Astrocyte of the spinal cord (primary cell): Measurements from ENCODE around the gene CALN1.

Source experiments
- DNase-seq: peaks from one replicate; pipeline ENCODE4 v3.0.0; 2011; ENCODE audit warnings: low read depth, low spot score
- H3K4me3 ChIP-seq: 2 replicates; pipeline ENCODE4 v1.5.1; 2011; ENCODE audit warnings: low read depth, mild to moderate bottlenecking, low read length, moderate library complexity
- in situ Hi-C: cut with HindIII; loops from 2 replicates; pipeline ENCODE4 v1.10.0; 2017; ENCODE audit warnings: low sequenced_read_pairs
- TF ChIP-seq, protein P1 (sequence below): IDR thresholded peaks from 2 replicates; pipeline ENCODE4 v1.5.1; 2012; ENCODE audit warnings: low read depth, mild to moderate bottlenecking, low read length, inconsistent platforms

CALN1 gene

DNA sequence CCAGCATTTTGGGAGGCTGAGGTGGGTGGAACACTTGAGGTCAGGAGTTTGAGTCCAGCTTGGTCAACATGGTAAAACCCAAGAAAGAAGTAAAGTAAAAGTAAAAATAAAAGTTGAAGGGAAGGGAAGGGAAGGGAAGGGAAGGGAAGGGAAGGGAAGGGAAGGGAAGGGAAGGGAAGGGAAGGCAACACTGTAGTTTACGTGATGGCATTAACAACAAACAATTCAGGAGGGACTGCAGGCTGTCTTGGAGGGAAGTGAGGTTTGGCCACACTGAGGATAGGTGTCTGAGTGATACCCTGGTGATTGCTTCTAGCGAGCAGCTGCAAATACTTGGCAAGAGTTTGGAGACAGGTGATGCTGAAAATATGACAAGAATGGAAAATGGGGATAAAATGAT, 298.0 kb downstream of the CALN1 start:
- TF ChIP-seq, protein P1, sequence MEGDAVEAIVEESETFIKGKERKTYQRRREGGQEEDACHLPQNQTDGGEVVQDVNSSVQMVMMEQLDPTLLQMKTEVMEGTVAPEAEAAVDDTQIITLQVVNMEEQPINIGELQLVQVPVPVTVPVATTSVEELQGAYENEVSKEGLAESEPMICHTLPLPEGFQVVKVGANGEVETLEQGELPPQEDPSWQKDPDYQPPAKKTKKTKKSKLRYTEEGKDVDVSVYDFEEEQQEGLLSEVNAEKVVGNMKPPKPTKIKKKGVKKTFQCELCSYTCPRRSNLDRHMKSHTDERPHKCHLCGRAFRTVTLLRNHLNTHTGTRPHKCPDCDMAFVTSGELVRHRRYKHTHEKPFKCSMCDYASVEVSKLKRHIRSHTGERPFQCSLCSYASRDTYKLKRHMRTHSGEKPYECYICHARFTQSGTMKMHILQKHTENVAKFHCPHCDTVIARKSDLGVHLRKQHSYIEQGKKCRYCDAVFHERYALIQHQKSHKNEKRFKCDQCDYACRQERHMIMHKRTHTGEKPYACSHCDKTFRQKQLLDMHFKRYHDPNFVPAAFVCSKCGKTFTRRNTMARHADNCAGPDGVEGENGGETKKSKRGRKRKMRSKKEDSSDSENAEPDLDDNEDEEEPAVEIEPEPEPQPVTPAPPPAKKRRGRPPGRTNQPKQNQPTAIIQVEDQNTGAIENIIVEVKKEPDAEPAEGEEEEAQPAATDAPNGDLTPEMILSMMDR: no peak
- no peak for DNase-seq
- H3K4me3 ChIP-seq: no peak overlapping the region
- in situ Hi-C loops: no loop called here

DNA sequence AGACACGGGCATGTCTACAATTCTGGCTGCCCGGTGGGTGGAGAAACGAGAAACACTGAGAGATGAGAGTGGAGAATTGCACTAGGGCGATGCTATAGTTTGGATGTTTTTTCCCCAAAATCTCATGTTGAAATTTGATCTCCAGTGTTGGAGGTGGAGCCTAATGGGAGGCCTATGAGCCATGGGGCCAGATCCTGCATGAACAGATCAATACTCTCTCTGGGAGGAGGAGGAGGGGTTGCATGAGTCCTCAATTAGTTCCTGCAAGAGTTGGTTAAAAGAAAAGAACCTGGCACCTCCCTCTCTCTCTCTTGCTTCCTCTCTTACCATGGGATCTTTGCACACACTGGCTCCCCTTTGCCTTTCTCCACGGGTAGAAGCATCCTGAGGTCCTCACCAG, 299.1 kb downstream of the CALN1 start:
- no peak overlapping the region for H3K4me3 ChIP-seq
- TF ChIP-seq, protein P1: no peak
- in situ Hi-C loops: no loop called here
- no peak for DNase-seq

DNA sequence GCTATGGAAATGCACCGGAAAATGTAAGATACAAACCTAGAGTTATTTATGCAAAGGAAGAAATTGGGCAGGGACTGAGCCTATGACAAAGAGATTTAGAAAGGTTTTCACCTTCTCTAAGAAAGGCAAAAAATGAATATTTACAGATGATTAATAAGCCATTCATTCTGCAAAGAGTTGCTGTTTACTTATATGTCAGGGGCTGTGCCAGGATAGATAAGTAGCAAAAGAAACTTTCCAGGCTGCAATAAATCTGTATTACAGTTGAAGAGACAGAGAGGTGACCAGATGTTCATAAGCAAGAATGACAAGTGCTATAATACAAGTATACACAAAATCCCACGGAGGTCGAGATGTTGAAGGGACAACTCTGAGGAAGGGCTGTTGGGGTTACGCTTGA, 299.6 kb downstream of the CALN1 start:
- H3K4me3 ChIP-seq: no peak overlapping the region
- TF ChIP-seq, protein P1: no peak
- no peak for DNase-seq
- in situ Hi-C loops: no loop called here

DNA sequence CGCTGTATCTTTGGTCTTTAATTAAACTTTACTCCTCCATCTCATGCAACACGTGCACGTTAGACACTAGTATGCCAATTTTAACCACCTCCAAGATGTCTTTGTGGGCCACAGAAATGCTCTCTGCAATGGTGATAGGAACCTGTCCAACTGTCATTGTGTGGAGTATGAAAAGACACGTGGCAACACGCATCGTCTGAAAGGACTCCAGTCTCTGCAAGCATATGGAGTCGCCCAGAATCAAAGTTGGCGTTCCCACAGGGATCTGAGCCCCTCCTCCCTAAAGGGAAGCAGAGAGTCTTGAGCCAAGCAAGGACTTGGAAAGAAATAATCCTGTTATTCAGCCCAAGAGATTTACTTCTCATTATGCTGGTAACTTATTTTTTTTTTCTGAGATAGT, 301.1 kb downstream of the CALN1 start:
- no peak for DNase-seq
- TF ChIP-seq, protein P1: no peak
- no peak overlapping the region for H3K4me3 ChIP-seq
- in situ Hi-C loops: no loop called here

DNA sequence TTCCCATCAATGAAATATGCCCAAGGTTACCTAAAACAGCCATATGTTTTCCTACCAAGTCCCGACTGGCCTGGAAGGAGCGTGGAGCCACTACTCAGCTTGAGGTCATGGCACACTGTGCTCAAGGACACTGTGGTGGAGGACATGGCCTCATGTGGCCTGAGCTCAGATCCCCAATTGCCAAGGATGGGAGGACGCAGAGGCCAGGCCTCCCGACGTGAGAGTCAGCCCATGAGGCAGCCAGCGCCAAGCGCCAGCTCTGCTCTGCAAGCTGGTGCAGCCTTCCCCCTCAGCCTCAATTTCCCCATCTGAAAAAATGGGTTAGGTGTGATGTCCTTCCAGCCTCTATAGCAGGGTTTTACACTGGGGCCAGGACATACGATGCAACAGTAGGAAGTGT, 302.6 kb downstream of the CALN1 start:
- in situ Hi-C loops: no loop called here
- no peak for DNase-seq
- TF ChIP-seq, protein P1: no peak
- no peak overlapping the region for H3K4me3 ChIP-seq

DNA sequence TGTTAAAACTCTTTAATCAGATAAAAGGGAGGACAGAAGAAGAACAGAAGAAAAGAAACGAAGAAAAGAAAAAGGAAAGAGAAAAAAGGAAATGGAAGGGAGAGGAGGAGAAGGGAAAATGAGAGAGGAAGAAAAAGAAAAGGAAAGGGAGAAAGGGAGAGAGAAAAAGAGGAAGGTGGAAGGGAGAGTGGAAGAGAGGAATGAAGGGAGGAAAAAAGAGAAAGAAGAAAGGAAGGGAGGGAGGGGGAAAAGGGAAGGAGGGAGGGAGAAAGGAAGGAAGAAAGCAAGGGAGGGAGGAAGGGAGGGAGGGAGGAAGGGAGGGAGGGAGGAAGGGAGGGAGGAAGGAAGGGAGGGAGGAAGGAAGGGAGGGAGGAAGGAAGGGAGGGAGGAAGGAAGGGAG, 305.7 kb downstream of the CALN1 start:
- TF ChIP-seq, protein P1: no peak
- in situ Hi-C loops: no loop called here
- DNase-seq: no peak
- H3K4me3 ChIP-seq: no peak overlapping the region

DNA sequence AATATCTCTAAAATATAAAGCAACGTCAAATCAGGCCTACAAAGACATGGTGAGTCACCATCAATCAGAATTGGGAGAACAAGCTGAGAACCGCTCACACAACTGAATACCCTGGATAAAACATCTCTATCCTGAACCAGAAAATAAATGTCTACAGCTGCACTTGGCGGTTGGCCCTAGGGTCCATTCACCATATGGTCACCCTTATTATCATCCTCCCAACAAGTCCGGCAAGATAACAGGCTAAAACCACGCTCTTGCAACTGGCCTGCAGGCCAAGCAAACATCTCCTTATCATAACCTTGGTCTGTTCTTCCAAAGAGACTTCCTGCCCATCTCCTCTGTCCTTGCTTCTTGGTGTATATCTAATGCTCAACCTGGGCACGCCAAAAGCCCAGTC, 310.7 kb downstream of the CALN1 start:
- DNase-seq: no peak
- in situ Hi-C loops: no loop called here
- TF ChIP-seq, protein P1: no peak
- H3K4me3 ChIP-seq: no peak overlapping the region
